Measurements from ENCODE around the gene GUCD1.

Gene GUCD1

GRCh38 chr22:24590596-24591173 is 35.7 kb upstream of the GUCD1 start:
- no peak for DNase-seq (ENCODE audit: low read depth)

GRCh38 chr22:24589518-24590030 is 34.6 kb upstream of the GUCD1 start:
- no peak for DNase-seq (ENCODE audit: low read depth)

GRCh38 chr22:24588757-24589481 is 34.0 kb upstream of the GUCD1 start:
- DNase-seq (ENCODE audit: low read depth), result no peak

- no peak for DNase-seq (ENCODE audit: low read depth)
These were observed 33.4 kb upstream of the GUCD1 start for GRCh38 chr22:24588381-24588756.

- DNase-seq (ENCODE audit: low read depth), result no peak
These were observed 33.0 kb upstream of the GUCD1 start for GRCh38 chr22:24587948-24588347.

GRCh38 chr22:24587251-24587650 is 32.3 kb upstream of the GUCD1 start:
- no peak for DNase-seq (ENCODE audit: low read depth)

GRCh38 chr22:24585927-24586546 is 31.1 kb upstream of the GUCD1 start:
- no peak for DNase-seq (ENCODE audit: low read depth)

GRCh38 chr22:24585461-24585860 is 30.5 kb upstream of the GUCD1 start:
- DNase-seq (ENCODE audit: low read depth), result no peak

GRCh38 chr22:24584871-24585411 is 30.0 kb upstream of the GUCD1 start:
- DNase-seq (ENCODE audit: low read depth), result no peak

GRCh38 chr22:24584166-24584790 is 29.3 kb upstream of the GUCD1 start:
- DNase-seq (ENCODE audit: low read depth), result no peak

- DNase-seq (ENCODE audit: low read depth), result no peak
These were observed 28.6 kb upstream of the GUCD1 start for GRCh38 chr22:24583221-24584165.

- no peak for DNase-seq (ENCODE audit: low read depth)
These were observed 27.3 kb upstream of the GUCD1 start for GRCh38 chr22:24582056-24582814.

- no peak for DNase-seq (ENCODE audit: low read depth)
These were observed 25.3 kb upstream of the GUCD1 start for GRCh38 chr22:24580276-24580675.

GRCh38 chr22:24579258-24579601 is 24.3 kb upstream of the GUCD1 start:
- DNase-seq (ENCODE audit: low read depth), result no peak

- no peak for DNase-seq (ENCODE audit: low read depth)
These were observed 23.7 kb upstream of the GUCD1 start for GRCh38 chr22:24578355-24579257.

- no peak for DNase-seq (ENCODE audit: low read depth)
These were observed 21.8 kb upstream of the GUCD1 start for GRCh38 chr22:24576778-24577177.

- no peak for DNase-seq (ENCODE audit: low read depth)
These were observed 16.3 kb upstream of the GUCD1 start for GRCh38 chr22:24571266-24571665.

- no peak for DNase-seq (ENCODE audit: low read depth)
These were observed 12.7 kb upstream of the GUCD1 start for GRCh38 chr22:24567668-24568067.

- DNase-seq (ENCODE audit: low read depth), result no peak
These were observed 12.1 kb upstream of the GUCD1 start for GRCh38 chr22:24566899-24567511.

All from activated T-cell treated with anti-CD3 and anti-CD28 coated beads for 48 hours (primary cell).